ENCODE data around the gene PTPRT.

PTPRT gene

GRCh38 chr20:42112161-42112560 lies 1077.5 kb downstream of the PTPRT start:
- TF ChIP-seq, protein P1, sequence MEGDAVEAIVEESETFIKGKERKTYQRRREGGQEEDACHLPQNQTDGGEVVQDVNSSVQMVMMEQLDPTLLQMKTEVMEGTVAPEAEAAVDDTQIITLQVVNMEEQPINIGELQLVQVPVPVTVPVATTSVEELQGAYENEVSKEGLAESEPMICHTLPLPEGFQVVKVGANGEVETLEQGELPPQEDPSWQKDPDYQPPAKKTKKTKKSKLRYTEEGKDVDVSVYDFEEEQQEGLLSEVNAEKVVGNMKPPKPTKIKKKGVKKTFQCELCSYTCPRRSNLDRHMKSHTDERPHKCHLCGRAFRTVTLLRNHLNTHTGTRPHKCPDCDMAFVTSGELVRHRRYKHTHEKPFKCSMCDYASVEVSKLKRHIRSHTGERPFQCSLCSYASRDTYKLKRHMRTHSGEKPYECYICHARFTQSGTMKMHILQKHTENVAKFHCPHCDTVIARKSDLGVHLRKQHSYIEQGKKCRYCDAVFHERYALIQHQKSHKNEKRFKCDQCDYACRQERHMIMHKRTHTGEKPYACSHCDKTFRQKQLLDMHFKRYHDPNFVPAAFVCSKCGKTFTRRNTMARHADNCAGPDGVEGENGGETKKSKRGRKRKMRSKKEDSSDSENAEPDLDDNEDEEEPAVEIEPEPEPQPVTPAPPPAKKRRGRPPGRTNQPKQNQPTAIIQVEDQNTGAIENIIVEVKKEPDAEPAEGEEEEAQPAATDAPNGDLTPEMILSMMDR (IDR thresholded peaks at IDR 0.05; ENCODE audit: low read depth, low read length): no peak
- no peaks in the 10 kb centered on the region for H3K4me1 ChIP-seq
- H3K9me3 ChIP-seq: no peaks in the 10 kb centered on the region

DNA sequence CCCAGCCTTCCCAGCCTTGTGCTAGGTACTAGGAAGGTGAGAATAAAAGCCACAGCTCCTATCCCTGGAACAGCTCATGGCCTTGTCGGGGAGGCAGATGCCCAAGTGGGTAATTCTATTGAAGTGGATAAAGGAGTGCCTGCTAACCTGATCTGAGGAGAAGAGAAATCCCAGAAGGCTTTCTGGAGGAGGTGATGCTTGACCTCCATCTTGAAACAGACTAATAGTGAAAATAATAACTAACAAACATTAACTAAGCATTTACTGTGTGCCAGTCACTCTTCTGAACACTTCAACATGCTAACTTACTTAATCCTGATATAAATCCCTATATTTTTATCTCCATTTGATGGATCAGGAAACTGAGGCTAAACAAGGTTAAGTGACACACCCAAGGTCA lies 1078.4 kb downstream of the PTPRT start:
- Histone ChIP-seq H3K36me3 (no peaks in the 10 kb centered on the region), H3K27me3 (no peaks in the 10 kb centered on the region), H3K4me3 (ENCODE audit: low read depth, low read length) (no peak overlapping the region), H3K9me3 (no peaks in the 10 kb centered on the region), H3K4me1 (no peaks in the 10 kb centered on the region)
- DNase-seq: no peak
- TF ChIP-seq, protein P1 (IDR thresholded peaks at IDR 0.05; ENCODE audit: low read depth, low read length): no peak

More at GRCh38 chr20:42112161-42112560, 1077.5 kb downstream of the PTPRT start:
- Histone ChIP-seq H3K36me3 (no peaks in the 10 kb centered on the region), H3K4me3 (ENCODE audit: low read depth, low read length) (no peak overlapping the region), H3K27me3 (no peaks in the 10 kb centered on the region)
- no peak for DNase-seq

DNA sequence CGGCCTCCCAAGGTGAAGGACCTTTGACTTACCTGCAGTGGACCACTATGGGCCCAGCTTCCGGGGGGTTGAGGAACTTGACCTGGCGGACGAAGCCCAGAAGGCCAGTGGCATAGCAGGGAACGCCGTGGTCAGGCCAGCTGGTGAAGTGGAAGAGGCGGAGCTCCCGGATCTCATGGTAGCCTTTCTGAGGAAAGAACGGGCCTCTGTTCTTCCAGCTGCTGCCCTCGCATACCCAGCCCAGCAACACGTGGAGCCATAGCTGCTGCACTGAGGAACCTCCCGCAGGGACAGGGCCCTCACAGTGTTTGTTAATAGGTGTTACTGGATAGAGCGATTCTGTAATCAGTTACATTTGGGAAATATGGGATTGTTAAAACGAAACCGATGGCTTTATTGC lies 1079.4 kb downstream of the PTPRT start:
- no peak for DNase-seq
- TF ChIP-seq, protein P1 (IDR thresholded peaks at IDR 0.05; ENCODE audit: low read depth, low read length): no peak
- Histone ChIP-seq H3K4me3 (ENCODE audit: low read depth, low read length) (no peak overlapping the region), H3K9me3 (no peaks in the 10 kb centered on the region), H3K36me3 (no peaks in the 10 kb centered on the region), H3K4me1 (no peaks in the 10 kb centered on the region), H3K27me3 (no peaks in the 10 kb centered on the region)

DNA sequence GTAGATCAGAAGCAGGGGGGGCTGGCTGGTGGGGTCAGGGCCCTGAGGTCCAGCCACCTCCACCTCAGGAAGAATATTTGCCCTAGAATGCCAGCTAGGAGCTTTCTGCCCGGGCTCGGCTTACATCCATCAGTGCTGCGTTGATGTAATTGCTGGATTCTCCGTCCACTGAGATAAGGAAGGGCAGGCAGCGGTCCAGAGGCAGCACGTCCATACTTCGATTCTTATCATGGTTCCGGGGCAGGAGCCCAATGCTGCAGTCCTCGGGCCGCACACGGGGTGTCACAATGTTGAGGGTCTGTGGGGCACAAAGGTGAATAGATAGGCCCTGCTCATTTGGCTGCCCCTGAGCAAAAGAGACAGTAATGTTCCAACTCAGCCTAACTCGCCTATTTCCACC lies 1087.7 kb downstream of the PTPRT start:
- no peak overlapping the region for H3K4me3 ChIP-seq (ENCODE audit: low read depth, low read length)
- H3K4me1 ChIP-seq: peaks cover 40% of the 10 kb centered on the region
- DNase-seq: peak; percentile 25
- TF ChIP-seq, protein P1 (IDR thresholded peaks at IDR 0.05; ENCODE audit: low read depth, low read length): no peak
- H3K36me3 ChIP-seq: no peaks in the 10 kb centered on the region
- H3K9me3 ChIP-seq: no peaks in the 10 kb centered on the region
- H3K27me3 ChIP-seq: no peaks in the 10 kb centered on the region

DNA sequence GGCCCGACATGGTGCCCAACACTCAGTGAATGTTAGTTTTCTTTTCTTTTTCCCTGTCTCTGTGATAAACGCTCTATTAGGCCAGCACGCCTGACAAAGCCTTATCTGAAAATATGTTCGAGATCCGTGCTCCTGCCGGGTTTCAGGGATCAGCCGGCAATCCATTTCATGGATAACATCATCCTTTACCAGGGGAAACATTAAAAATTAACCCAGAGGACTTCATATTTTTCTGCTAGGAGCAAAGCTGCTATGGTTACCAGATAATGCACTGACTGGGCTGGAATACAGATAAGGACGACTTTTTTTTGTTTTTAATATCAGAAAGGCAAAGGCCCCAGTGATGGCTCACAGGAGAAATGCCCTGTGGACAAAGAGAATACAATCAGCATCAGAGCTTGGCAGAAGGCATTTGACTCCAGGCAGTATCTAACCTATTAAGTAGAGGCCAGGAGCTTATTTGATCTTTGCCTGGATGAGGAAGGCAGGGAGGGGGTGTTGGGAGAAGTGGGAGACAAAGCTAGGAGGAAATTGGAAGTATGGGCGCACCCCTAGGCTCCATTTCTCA lies 1089.5 kb downstream of the PTPRT start:
- Histone ChIP-seq H3K4me1 (peaks cover 40% of the 10 kb centered on the region), H3K36me3 (no peaks in the 10 kb centered on the region), H3K4me3 (ENCODE audit: low read depth, low read length) (no peak overlapping the region), H3K27me3 (no peaks in the 10 kb centered on the region), H3K9me3 (no peaks in the 10 kb centered on the region)
- TF ChIP-seq, protein P1 (IDR thresholded peaks at IDR 0.05; ENCODE audit: low read depth, low read length): no peak
- DNase-seq: peak; percentile 52

- TF ChIP-seq, protein P1 (IDR thresholded peaks at IDR 0.05; ENCODE audit: low read depth, low read length): no peak
These were observed 1090.6 kb downstream of the PTPRT start for GRCh38 chr20:42099101-42099500.

More at GRCh38 chr20:42099101-42099500, 1090.6 kb downstream of the PTPRT start:
- no peaks in the 10 kb centered on the region for H3K36me3 ChIP-seq
- no peaks in the 10 kb centered on the region for H3K9me3 ChIP-seq
- H3K27me3 ChIP-seq: no peaks in the 10 kb centered on the region
- DNase-seq: no peak
- peaks cover 40% of the 10 kb centered on the region for H3K4me1 ChIP-seq
- no peak overlapping the region for H3K4me3 ChIP-seq (ENCODE audit: low read depth, low read length)
